ENCODE measurements around the gene SPEF2.
"Not testable (repeated sequence)": the region's sequence is repeated elsewhere in the genome, so short reads cannot be mapped to it uniquely, and the experiment has no call there.

SPEF2 gene

DNA sequence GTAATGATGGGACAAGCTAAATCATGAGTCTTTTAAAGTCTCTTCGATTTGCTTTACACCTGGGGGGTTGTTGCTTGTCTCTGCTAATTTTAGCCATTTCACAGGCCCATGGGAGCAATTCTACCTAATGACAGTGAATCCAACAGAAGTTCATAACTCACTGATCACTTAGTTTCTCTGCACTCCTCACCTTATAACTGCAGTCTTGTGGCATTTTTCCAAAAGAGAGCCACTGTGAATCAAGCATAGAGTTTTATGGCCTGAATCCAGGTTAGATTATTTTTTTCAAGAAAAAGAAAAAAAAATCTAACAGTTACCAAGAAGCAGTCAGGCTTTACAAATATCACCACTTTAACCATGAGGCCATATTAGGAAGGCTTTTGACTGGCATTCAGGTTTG lies 237.5 kb downstream of the SPEF2 start:
- TF ChIP-seq, protein P1, sequence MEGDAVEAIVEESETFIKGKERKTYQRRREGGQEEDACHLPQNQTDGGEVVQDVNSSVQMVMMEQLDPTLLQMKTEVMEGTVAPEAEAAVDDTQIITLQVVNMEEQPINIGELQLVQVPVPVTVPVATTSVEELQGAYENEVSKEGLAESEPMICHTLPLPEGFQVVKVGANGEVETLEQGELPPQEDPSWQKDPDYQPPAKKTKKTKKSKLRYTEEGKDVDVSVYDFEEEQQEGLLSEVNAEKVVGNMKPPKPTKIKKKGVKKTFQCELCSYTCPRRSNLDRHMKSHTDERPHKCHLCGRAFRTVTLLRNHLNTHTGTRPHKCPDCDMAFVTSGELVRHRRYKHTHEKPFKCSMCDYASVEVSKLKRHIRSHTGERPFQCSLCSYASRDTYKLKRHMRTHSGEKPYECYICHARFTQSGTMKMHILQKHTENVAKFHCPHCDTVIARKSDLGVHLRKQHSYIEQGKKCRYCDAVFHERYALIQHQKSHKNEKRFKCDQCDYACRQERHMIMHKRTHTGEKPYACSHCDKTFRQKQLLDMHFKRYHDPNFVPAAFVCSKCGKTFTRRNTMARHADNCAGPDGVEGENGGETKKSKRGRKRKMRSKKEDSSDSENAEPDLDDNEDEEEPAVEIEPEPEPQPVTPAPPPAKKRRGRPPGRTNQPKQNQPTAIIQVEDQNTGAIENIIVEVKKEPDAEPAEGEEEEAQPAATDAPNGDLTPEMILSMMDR (IDR thresholded peaks at IDR 0.05; ENCODE audit: control extremely low read depth, extremely low read depth, low read depth, missing control alignments), result no peak
- ChIA-PET POLR2A (no interaction called here), CTCF (interaction anchor here (1.0 to 1.4 kb wide), 3 partner anchors 38 to 77 kb away, joined by 3 read pairs; no protein-coding TSS in a partner anchor)
- no peak for DNase-seq (ENCODE audit: extremely low spot score)

DNA sequence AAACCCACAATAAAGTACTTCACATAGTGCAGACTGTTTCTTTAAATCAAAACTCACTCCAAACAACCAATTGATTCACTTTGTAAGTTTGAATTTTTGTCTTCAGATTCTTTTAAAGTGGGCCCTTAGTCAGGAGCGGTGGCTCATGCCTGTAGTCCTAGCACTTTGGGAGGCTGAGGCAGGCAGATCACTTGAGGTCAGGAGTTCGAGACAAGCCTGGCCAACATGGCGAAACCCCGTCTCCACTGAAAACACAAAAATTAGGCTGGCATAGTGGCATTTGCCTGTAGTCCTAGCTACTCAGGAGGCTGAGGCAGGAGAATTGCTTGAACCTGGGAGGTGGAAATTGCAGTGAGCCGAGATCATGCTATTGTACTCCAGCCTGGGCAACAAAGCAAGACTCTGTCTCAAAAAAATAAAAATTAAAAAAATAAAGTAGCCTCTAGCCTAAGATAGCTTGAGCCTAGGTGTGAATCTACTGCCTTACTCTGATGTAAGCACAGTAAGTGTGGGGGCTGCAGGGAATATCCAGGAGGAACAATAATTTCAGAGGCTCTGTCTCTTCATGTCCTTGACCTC lies 238.6 kb downstream of the SPEF2 start:
- DNase-seq (ENCODE audit: extremely low spot score); POLR2A ChIA-PET: not testable (repeated sequence)
- CTCF ChIA-PET, result interaction anchor here (1.2 kb wide), 1 partner anchor 19 kb away, joined by 3 read pairs; no protein-coding TSS in a partner anchor

DNA sequence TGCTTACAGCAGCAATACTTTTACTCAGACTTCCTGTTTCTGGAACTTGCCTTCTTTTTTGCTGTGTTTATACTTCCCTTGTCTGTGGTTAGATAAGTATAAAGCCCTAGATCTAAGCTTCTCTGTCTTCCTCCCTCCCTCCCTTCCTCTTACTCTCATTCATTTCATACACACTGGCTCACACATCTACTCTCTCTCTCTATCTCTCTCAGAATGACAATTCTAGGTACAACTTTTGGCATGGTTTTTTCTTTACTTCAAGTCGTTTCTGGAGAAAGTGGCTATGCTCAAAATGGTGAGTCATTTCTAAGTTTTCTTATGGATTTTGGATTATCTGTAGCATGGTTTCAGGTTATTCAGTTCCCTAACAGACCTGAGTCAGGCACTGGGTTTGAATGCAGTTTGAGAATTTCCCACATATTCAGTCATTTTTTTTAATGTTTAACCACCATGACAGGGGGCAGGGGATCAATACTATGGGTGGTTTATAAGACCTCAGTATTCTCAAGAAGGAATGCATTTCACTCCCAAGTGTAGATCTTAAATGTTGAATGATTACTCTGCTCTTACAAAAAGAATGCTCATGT lies 239.2 kb downstream of the SPEF2 start, which contains the start of gene IL7R:
TSS of gene IL7R (plus strand) at position 127 of the 587 bp plus-strand sequence. CDS start at position 214, 87 bp downstream.
- ChIA-PET POLR2A (no interaction called here), CTCF (interaction anchor here (1.0 to 1.2 kb wide), 2 partner anchors 18 to 19 kb away, joined by 3 to 4 read pairs; no protein-coding TSS in a partner anchor)
- TF ChIP-seq, protein P1 (IDR thresholded peaks at IDR 0.05; ENCODE audit: control extremely low read depth, extremely low read depth, low read depth, missing control alignments), result no peak
- DNase-seq (ENCODE audit: extremely low spot score), result no peak

- ChIA-PET POLR2A (no interaction called here), CTCF (interaction anchor here (1.0 to 1.9 kb wide), 6 partner anchors 8 to 80 kb away, joined by 3 to 6 read pairs (median 4); no protein-coding TSS in a partner anchor)
- TF ChIP-seq, protein P1 (IDR thresholded peaks at IDR 0.05; ENCODE audit: control extremely low read depth, extremely low read depth, low read depth, missing control alignments), result no peak
- no peak for DNase-seq (ENCODE audit: extremely low spot score)
These were observed 240.0 kb downstream of the SPEF2 start for GRCh38 chr5:35857606-35858205.

DNA sequence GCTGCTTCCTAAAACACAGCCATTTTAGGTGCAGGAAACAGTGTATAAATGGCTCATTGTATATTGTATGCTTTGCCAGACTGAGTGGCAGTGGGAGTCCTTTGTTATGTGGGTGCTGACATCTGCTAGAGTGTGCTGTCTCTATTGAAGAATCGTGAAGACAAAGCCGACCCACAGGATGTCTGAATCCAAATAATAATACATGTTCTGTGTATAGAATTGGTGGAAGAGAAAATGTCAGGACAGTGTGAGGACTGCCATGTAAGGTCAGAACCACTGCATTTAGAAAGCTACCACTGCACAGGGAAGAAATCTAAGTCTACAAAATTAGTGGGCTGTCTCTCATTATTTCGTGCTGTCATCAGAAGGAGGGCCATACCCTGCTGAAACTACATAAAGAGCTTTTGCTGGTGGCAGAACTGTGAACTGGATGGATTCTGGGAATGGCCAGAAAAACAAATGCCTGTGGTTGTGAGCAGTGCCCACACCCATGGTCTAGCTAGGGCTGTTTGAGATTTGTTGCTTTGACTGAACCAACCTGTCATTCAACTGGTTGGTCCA lies 241.5 kb downstream of the SPEF2 start:
- ChIA-PET CTCF (interaction anchor here (1.1 to 1.9 kb wide), 7 partner anchors 9 to 82 kb away, joined by 3 to 6 read pairs (median 4); no protein-coding TSS in a partner anchor), POLR2A (no interaction called here)
- TF ChIP-seq, protein P1 (IDR thresholded peaks at IDR 0.05; ENCODE audit: control extremely low read depth, extremely low read depth, low read depth, missing control alignments), result no peak
- no peak for DNase-seq (ENCODE audit: extremely low spot score)

DNA sequence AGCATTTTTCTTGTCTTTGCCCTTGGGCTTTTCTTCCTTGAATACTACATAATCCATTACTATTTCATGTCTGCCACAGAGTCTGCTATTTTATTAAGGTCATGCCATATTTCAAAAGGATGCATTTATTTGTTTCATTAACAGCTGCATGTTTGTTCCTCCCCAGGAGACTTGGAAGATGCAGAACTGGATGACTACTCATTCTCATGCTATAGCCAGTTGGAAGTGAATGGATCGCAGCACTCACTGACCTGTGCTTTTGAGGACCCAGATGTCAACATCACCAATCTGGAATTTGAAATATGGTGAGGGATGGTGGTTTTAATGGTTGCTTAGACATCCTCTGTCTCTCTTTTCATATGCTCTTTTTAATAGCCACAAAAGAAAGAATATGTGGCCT lies 243.0 kb downstream of the SPEF2 start:
- TF ChIP-seq, protein P1 (IDR thresholded peaks at IDR 0.05; ENCODE audit: control extremely low read depth, extremely low read depth, low read depth, missing control alignments), result no peak
- POLR2A ChIA-PET, result no interaction called here
- DNase-seq (ENCODE audit: extremely low spot score), result no peak
- CTCF ChIA-PET, result interaction anchor here (1.5 kb wide), 1 partner anchor 65 kb away, joined by 7 read pairs; no protein-coding TSS in a partner anchor
